HG03039 (cell line): ENCODE measurements around the gene TAPBPL.
A peak's percentile ranks its signal among the peaks of the same experiment; 100 is the strongest.
"Not testable (repeated sequence)": the region's sequence is repeated elsewhere in the genome, so short reads cannot be mapped to it uniquely, and the experiment has no call there.

Experiments used
- ATAC-seq: cut with Tn5 transposase; IDR thresholded peaks from one replicate; pipeline ENCODE4 v1.9.1; 2021; ENCODE audit warnings: mild to moderate bottlenecking, moderate library complexity; ENCODE audit not compliant: unreplicated experiment

TAPBPL gene

DNA sequence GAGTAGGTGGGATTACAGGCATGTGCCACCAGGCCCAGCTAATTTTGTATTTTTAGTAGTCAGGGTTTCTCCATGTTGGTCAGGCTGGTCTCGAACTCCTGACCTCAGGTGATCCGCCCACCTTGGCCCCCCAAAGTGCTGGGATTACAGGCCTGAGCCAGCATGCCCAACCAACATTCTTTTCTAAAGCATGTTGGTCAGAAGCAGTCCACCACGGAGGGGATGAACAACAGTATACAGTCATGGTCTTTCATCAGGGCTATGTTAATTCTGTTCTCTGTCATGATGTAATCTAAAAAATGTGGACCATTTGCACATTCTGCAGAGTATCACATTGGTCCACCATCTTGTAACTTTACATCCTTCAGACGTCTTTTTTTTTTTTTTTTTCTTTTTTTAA, 37.6 kb downstream of the TAPBPL start:
- no peak for ATAC-seq

DNA sequence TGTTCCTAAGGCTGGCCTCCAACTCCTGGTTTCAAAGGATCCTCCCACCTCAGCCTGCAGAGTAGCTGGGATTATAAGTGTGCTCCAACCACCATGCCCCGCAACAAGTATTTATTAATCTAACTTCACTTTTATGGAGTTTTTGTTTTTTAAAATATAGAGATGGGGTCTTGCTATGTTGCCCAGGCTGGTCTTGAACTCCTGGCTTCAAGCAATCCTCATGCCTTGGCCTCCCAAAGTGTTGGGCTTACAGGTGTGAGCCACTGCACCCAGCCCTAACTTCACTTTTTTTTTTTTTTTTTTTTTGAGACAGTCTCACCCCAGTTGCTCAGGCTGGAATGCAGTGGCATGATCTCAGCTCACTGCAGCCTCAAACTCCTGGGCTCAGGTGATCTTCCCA, 38.8 kb downstream of the TAPBPL start:
- ATAC-seq = not testable (repeated sequence)

DNA sequence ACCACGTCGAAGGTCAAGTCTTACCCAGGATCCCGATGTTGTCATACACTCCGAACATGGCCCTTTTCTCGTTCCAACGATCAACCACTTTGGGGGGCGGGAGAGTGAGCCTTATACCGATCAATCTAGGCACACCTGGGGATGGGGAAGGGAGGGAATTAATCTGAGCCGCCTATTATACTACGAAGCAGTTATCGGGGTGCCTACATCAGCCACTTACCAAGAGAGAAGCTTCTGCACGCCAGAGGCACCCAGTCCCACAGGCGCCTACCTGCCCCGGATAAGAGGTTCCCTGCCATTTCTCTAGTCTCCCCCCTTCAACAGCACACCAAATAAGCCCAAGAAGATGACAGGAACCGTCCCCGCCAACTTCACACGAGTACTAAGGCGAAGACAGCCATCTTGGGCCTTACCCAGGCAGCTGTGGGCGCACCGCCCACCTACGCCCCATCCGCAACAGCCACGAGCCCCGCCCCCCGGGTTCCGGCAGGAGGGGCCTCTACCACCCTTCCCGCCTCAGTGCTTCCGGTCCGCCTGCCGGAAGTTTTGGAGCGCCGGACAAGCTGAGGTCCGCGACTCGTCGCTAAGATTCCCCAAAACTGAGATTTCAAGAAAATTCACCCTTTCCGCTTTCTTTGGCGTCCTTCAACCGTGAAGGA, 41.1 kb downstream of the TAPBPL start, which contains the start of gene MRPL51:
Gene MRPL51, minus strand, starts transcription at position 425 of the 659 bp plus-strand sequence. Its CDS starts 126 bp downstream, at position 299.
- peak; percentile 57 for ATAC-seq

DNA sequence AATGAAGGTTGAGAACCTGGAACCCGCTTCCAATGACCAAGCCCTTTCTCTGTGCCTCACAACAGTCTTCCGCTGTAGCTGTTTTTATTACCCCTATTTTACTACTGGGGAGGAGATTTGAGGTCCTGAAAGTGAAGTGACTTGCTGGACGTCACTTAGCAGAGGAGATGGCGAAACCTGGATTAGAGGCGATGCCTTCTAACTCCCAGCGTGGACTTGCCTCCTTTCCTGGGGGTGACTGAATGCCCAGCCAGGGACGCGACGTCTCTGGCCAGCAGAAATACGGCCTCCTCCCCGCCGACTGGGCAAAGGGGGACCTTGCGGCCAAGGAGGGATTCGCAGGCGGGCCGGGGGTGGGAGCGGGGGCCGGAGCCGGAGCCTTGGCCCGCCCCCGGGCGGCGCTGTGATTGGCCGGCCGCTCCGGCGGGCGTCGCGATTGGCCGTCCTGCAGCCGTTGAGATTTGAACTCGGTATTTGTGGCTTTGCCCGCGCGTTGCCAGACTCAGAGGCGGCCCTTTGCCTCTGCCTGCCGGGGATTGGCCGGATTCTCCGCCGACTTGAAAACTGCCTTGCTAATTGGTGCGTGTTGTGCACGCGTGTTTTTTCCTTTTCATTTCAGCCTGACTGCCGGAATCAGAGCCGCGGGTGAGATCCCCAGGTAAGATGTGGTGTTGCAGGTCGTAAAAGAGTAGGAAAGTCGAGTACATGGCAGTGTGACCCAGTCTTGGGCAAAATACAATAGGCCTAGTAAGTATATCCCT, 41.8 kb downstream of the TAPBPL start, which contains the start of gene NCAPD2:
Gene NCAPD2, plus strand, starts transcription at position 606 of the 761 bp plus-strand sequence. CDS start 997 bp downstream, outside the sequence.
- peak; percentile 80 for ATAC-seq

DNA sequence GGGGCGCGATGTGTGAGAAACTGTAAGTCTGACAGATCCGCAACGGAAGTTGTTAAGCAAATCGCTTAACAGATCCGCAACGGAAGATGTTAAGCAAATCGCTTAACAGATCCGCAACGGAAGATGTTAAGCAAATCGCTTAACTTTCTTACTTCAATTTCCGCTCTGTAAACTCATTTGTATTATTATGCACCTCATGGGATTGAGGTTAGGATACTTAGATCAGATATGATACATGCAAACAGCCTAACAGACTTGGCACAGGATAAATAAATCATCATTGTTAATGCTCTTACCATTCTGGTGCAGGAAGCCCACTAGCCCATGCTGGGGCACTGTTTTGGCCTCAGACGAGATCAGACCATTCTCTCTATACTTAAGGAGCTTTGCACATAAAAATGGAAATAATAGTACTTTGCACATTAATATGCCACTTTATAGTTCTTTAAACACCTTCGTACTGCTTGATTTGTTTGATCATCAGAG, 42.5 kb downstream of the TAPBPL start:
- ATAC-seq = no peak

DNA sequence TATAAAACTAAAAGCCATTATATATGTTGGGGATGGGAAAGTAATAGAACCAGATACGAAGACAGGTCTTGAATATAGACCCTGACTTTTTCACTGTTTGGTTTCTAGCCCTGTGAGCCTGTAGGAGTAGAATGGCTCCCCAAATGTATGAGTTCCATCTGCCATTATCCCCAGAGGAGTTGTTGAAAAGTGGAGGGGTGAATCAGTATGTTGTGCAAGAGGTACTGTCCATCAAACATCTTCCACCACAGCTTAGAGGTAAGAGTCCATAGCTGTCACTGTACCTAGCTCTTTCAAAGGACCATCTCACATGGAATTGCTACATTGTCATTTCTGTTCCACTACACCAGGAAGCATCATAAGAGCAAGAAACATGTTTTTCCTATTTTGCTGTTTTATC, 43.1 kb downstream of the TAPBPL start:
- no peak for ATAC-seq

DNA sequence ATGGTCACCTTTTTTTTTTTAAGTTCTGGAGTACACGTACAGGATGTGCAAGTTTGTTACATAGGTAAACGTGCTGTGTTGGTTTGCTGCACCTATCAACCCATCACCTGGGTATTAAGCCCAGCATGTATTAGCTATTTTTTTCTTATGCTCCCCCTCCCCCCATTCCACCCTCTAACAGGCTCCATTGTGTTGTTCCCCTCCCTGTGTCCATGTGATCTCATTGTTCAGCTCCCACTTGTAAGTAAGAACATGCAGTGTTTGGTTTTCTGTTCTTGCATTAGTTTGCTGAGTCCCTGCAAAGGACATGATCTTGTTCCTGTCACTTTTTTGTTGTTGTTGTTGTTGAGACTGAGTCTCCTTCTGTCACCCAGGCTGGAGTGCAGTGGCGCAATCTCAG, 45.4 kb downstream of the TAPBPL start:
- ATAC-seq = not testable (repeated sequence)

DNA sequence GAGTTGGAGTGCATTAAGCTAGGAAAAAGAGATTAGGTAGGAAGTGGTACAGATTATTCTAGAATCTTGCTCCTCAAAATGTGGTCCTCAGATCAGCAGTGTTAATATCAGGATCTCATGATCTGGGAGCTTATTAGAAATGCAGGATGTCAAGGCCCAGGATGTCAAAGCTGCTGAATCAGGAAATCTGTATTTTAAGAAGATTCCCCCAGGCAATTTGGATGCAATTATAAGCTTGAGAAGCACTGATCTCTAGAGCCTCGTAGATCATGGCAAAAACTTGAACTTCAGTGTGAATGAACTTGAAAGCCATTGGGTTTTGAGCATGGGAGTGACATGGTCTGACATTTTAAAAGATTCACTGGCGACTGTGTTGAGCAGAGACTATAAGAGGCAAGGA, 48.6 kb downstream of the TAPBPL start:
- no peak for ATAC-seq

DNA sequence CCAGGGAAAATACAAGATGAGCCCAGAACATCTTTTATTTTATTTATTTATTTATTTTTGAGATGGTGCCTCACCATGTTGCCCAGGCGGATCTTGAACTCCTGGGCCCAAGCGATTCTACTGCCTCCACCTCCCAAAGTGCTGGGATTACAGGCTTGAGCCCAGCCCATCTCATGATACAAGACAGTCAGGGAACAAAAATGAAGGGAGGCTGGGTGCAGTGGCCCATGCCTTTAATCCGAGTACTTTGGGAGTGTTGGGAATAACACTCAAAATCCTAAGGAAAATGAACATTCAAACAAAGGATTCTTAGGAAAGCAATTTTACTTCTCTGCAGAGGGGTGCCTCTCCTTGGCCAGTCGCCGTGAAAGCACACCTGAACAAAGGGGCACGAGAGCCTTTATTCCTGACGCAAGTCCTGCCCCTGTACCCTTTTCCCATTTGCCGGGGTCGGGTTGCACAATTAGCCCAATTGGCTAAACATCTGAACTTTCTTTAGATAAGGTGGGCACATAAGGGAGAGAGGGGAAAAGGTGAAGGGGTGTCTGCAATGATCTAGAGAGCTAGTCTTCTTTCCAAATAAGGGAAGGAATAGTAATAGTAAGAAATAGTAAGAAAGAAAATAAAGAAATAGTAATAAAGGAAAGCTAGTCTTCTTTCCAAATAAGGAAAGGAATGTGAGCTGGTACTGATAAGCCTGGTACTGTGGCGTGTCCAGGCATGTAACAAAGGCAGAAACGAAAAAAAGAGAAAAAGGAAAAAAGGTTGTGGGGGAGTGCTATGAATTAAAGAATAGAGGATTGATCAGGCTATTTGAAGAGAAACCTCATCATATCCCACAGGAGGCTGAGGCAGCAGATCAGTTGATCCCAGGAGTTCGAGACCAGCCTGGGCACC, 55.5 kb downstream of the TAPBPL start:
- no peak for ATAC-seq

DNA sequence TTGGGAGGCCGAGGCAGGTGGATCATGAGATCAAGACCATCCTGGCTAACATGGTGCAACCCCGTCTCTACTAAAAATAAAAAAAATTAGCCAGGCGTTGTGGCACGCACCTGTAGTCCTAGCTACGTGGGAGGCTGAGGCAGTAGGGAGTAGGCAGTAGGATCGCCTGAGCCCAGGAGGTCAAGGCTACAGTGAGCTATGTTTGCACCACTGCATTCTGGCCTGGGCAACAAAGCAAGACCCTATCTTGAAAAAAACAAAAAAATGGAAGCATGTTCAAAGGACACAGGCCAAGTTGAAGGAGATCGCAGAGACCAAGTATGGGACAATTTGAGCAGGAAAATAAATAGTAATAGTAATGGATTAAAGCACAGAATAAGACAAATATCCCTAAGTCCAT, 56.2 kb downstream of the TAPBPL start:
- no peak for ATAC-seq
